ENCODE measurements around the gene VPS13A.

DNA sequence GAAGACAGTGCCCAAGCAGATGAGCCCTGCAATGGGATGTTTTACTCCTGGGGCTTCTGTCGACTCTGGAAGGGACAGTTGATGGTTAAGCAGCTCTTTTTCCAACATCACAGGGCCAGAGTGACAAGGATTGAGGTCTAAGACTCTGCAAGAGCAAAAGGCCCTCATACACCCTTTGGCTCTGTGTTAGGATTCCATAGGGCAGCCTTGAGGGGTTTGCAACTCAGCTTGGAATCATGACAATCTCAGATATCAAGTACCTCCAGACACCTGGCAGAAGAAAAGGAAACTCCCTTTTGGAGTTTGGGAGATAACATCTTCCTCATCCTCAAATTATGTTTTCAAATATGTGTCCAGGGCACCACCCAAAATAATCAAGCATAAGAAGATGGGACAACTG is 265.1 kb downstream of the VPS13A start:
- TF ChIP-seq, protein P1, sequence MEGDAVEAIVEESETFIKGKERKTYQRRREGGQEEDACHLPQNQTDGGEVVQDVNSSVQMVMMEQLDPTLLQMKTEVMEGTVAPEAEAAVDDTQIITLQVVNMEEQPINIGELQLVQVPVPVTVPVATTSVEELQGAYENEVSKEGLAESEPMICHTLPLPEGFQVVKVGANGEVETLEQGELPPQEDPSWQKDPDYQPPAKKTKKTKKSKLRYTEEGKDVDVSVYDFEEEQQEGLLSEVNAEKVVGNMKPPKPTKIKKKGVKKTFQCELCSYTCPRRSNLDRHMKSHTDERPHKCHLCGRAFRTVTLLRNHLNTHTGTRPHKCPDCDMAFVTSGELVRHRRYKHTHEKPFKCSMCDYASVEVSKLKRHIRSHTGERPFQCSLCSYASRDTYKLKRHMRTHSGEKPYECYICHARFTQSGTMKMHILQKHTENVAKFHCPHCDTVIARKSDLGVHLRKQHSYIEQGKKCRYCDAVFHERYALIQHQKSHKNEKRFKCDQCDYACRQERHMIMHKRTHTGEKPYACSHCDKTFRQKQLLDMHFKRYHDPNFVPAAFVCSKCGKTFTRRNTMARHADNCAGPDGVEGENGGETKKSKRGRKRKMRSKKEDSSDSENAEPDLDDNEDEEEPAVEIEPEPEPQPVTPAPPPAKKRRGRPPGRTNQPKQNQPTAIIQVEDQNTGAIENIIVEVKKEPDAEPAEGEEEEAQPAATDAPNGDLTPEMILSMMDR (IDR thresholded peaks at IDR 0.05) = no peak
- TF ChIP-seq POLR2A (IDR thresholded peaks at IDR 0.05) = no peak

Data from tibial nerve (tissue), 3 donors.